Glomerular visceral epithelial cell (primary cell): ENCODE data around the gene ANO2.

Experiments used
- DNase-seq: peaks from one replicate; pipeline ENCODE4 v3.0.0-alpha.2; 2016; ENCODE audit errors: extremely low spot score

Gene ANO2

GRCh38 chr12:5916785-5917290, 28.2 kb downstream of the ANO2 start:
- DNase-seq, result no peak

- no peak for DNase-seq
Observed at GRCh38 chr12:5915511-5915910, 29.5 kb downstream of the ANO2 start.

- DNase-seq, result no peak
Observed at GRCh38 chr12:5914387-5915149, 30.5 kb downstream of the ANO2 start.

DNA sequence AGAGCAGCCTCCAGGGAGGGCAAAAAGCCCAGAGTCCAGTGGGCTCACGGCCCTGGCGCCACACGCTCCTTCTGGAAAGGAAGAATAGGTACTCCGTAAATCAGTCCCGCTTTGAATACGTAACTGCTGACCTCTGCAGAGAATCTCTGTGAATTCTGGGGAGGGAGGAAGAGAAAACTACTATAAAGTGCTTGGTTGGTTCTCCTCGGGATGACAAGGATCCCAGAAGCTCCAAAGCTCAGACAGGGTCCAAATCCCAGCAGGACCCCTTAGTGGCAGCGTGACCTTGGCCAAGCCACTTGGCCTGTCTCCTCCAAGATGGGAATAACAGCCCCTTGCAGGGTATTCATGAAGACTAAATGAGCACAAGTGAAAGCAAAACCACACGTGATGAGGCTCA, 31.7 kb downstream of the ANO2 start:
- no peak for DNase-seq

DNA sequence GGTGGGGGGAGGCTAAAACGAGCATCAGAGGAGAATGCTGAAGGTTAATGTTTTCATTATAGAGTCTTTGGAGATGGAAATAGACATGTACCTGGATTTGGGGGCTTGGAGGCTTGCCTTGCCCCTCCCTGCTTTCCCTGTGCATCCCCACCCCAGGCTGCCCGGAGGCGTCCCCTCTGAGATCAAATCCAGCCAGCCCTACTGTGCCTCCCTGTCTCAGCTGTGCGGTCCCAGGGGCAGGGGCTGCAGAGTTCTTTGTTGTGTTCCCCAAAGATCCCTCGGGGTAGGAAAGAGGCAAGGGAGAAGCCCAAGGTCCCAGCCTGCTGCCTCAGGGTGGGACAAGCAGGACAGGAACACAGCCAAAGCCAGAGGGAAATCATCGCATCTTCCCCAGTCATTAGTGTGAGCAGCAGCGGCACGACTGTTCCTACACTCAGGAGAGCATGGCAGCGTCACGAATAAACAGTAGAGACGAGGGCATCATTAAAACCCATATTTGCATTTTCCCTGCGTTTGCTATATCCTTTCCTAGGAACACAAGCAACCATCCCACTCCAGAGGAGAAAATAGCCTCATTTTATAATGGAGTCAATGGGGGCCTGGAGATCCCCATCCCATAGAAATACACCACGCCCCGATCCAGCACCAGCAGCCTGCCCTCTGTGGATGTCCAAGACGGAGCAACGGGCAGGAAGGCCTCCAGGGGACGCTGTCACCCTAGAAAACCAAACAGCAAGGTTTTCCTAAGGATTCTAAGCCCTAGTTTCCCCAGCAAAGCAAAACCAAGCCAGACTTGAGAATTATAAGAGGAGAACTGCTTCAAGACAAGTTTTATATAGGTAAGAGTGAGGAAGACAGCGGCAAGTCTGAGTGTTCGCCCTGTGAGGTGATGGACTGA, 32.4 kb downstream of the ANO2 start:
- DNase-seq, result no peak

- no peak for DNase-seq
Observed at GRCh38 chr12:5912011-5912410, 33.0 kb downstream of the ANO2 start.

GRCh38 chr12:5910790-5911548, 34.1 kb downstream of the ANO2 start:
- DNase-seq, result no peak

- no peak for DNase-seq
Observed at GRCh38 chr12:5909560-5909959, 35.5 kb downstream of the ANO2 start.

GRCh38 chr12:5908251-5908650, 36.8 kb downstream of the ANO2 start:
- DNase-seq, result no peak

- no peak for DNase-seq
Observed at GRCh38 chr12:5907807-5908206, 37.3 kb downstream of the ANO2 start.

- DNase-seq, result no peak
Observed at GRCh38 chr12:5905757-5906156, 39.3 kb downstream of the ANO2 start.

DNA sequence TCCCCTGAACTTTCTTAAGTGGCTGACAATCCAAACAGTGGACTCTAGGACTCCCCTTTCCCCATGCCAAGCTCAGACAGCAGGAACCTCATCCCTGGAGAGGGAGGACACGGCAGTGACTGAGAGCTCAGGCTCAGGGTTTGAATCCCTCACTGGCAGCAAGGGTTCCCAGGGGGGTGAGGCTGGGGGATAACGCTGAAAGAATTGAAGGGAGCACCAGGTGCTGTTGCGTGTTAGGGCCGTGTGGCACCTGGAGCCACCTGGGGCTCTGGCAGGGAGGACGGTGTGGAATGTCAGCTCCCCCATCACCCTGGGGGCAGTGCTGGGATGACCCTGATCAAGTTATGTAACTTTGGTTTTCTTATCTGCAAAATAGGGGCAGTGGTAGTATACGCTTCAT, 40.1 kb downstream of the ANO2 start:
- no peak for DNase-seq

DNA sequence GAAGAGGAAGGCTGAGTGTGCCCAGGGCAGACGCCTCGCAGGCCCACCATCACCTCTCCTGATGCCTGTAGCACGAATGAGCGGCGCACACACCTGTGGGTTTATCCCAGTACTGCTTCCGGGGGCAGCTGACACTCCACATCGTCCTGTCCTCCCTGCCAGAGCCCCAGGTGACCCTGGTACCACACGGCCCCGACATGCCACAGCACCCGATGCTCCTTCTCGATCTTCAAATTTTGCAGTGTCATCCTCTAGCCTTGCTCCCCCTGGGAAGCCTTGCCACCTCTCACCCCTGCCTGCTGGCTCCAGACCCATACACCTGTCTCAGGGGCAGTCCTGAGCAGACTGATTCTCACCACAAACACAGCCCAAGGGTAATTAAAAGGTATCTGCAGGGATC, 40.6 kb downstream of the ANO2 start:
- no peak for DNase-seq

DNA sequence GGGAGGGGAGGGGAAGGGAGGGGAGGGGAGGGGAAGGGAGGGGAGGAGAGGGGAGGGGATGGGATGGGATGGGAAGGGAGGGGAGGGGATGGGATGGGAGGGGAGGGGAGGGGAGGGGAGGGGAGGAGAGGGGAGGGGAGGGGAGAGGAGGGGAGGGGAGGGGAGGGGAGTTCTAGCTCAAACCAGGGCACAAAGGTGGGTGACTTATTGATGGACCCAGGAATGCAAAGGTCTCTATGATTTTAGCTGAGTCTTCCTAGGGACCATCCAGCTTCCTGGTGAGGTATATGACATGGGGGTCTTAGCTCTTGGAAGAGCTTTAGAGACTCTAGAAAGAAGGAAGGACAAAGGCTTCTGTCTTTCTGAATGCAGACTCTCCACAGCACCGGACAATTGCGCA, 42.3 kb downstream of the ANO2 start:
- DNase-seq, result no peak

GRCh38 chr12:5901416-5901815, 43.6 kb downstream of the ANO2 start:
- no peak for DNase-seq

DNA sequence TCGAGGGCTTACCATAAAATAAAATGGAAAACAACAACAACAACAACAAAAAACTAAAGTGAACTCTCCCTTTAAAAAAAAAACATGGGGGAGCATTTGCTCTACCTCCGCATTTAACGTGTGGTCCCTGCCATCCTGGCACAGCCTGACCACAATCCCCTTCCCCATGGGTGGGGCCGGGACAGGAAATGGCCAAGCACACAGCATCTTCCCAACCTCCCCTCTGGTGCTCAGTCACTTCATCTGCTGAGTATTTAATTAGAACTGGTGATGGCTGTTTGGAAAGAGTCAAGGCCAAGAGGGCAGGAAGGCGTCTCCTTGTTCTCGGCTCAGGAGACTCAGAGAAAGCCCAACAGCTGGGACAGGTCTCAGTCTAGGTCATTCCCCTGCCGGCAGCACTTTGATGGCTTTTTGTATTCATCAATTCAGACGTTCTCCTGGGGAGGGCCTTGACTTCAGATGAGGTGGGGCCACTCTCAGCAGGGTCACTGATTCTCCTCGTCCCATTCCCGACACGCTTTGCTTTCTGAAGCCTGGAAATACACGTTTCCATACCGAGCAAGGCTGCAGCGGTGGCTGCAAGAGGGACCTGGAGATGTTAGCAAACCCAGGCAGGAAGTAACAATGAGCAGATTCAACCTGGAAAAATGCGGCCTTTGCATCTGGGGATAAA, 44.4 kb downstream of the ANO2 start:
- DNase-seq, result no peak

- DNase-seq, result no peak
Observed at GRCh38 chr12:5900076-5900475, 45.0 kb downstream of the ANO2 start.

DNA sequence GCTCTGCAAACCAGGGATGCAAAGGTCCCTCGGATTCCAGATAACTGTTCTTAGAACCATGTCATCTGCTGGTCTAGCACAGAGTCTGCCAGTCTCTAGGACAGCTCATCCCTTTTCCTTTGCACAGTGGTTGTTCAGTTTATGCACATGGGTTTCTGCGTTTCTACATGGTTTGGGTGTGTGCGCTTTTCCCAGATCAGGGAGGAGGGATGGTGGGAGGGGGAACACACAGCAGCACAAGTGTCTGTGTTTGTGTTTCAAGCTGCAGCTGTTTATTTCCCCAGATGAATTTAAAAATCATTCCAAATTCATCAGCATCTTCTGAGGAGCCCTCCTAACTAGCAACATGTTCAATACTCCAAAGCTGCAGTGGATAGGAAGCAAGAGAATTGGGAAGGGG, 45.4 kb downstream of the ANO2 start:
- DNase-seq, result no peak

DNA sequence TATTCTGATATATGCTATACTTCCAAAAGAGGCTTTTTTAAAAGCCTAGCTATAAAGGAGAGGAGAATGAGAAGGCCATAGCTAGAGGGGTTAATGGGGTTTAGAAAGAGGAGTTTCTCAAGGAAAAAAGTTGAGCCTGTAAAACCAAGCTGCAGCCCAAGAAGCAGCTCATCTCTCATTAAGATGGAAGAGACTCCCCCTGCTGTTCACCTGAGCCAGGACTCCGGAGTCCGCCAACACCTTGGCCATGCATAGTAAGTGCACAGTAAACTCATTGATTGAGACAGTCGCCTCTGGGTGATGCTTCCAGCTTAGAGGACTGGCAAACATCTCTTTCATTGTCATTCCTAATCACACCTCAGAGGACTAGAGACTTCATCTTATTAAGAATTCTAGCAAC, 46.2 kb downstream of the ANO2 start:
- no peak for DNase-seq

DNA sequence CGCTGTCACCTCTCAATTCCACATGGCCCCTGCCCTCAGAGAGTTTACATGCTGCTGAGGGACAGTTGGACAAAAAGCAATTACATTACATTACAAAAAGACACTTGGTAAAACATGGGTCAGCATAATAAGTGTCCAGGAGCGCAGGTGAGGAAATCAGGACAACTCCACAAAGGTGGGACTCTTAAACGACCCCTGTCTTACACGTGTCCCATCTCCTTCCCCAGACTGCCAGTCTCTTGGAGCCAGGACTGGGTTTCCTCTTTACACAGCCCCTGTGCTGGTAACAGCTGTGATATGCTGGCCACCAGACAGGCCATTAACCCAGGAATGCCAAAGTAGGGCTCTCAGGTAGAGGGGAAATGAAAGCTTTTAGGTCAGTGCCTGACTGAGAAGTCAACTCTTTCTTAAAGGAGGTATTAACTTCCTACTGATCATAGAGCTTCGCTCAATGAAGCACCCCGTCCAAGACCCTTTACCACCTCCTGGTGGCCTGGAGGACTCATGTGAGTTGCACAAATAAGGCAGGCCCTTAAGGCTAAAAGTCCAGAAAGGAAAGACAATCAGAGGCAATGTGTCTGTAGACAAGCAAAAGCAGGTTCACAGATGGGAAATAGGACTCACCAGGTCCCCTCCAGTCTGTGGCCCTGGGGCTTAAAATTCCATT, 55.5 kb downstream of the ANO2 start:
- DNase-seq, result no peak

DNA sequence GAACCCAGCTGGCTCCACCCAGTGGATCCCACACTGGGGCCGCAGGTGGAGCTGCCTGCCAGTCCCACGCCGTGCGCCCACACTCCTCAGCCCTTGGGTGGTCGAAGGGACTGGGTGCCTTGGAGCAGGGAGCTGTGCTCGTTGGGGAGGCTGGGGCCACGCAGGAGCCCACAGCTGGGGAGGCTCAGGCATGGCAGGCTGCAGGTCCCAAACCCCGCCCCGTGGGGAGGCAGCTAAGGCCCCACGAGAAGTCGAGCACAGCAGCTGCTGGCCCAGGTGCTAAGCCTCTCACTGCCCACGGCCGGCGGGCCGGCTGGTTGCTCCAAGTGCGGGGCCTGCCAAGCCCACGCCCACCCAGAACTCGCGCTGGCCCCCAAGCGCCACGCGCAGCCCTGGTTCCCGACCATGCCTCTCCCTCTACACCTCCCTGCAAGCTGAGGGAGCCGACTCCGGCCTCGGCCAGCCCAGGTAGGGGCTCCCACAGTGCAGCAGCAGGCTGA, 56.2 kb downstream of the ANO2 start:
- no peak for DNase-seq
